IMR-90 (cell line): ENCODE results near the gene EMC9. TPM values are rescaled to one million over a fixed set of nuclear protein-coding genes. Genes with fewer than 3 reads are reported as not detected.

Experiments
- ATAC-seq: fragments of 200-7000 bp; cut with Tn5 transposase; 2 replicates; pipeline ENCODE4 v1.9.1; 2020; ENCODE audit warnings: low read depth, mild to moderate bottlenecking, moderate library complexity
- BruUV-seq: library from RNA; stranded (reverse); fragments of 400-500 nt; replicated peaks from 2 replicates; lab custom pipeline; 2021; lab: Mats Ljungman, UMichigan
- CTCF ChIA-PET: fragments of 300-600 bp; formaldehyde crosslinking; extraction: SDS; loops from one replicate; lab custom pipeline; 2021; ENCODE audit warnings: antibody characterized with exemption; lab: Yijun Ruan, JAX
- POLR2A ChIA-PET: fragments of 300-600 bp; sonication (Branson Sonifier 250); formaldehyde crosslinking; loops from one replicate; lab custom pipeline; 2022; ENCODE audit warnings: antibody characterized with exemption; ENCODE audit not compliant: unreplicated experiment; lab: Charles Lee
- DNase-seq: peaks from one replicate; pipeline ENCODE4 v3.0.0; 2013
- H2AFZ ChIP-seq: replicated peaks from 2 replicates; pipeline ENCODE3; 2013; ENCODE audit warnings: low read length, mild to moderate bottlenecking; ENCODE audit not compliant: poor library complexity
- H2AK5ac ChIP-seq: 2 replicates; pipeline ENCODE4 v1.6.1; 2013; ENCODE audit warnings: low read depth, low read length, inconsistent platforms
- H2AK9ac ChIP-seq: replicated peaks from 2 replicates; pipeline ENCODE3; 2013; ENCODE audit warnings: mild to moderate bottlenecking, low read depth, low read length, moderate library complexity; ENCODE audit not compliant: poor library complexity
- H2BK120ac ChIP-seq: 2 replicates; pipeline ENCODE4 v1.6.1; 2013; ENCODE audit warnings: low read depth, low read length, inconsistent platforms
- H2BK15ac ChIP-seq: 3 replicates; pipeline ENCODE4 v1.6.1; 2013; ENCODE audit warnings: low read depth, low read length, inconsistent platforms
- H2BK20ac ChIP-seq: 2 replicates; pipeline ENCODE4 v1.6.1; 2013; ENCODE audit warnings: low read depth, mild to moderate bottlenecking, inconsistent platforms, low read length, moderate library complexity
- H2BK5ac ChIP-seq: 2 replicates; pipeline ENCODE4 v1.6.1; 2013; ENCODE audit warnings: mild to moderate bottlenecking, low read depth, low read length, inconsistent platforms; ENCODE audit not compliant: poor library complexity, severe bottlenecking
- H3K14ac ChIP-seq: replicated peaks from 2 replicates; pipeline ENCODE4 v1.6.1; 2013; ENCODE audit warnings: low read depth, low read length, inconsistent platforms
- H3K18ac ChIP-seq: 2 replicates; pipeline ENCODE4 v1.6.1; 2013; ENCODE audit warnings: low read depth, low read length, control low read depth
- H3K23ac ChIP-seq: 2 replicates; pipeline ENCODE4 v1.6.1; 2013; ENCODE audit warnings: low read depth, low read length, inconsistent platforms
- H3K27ac ChIP-seq: 2 replicates; pipeline ENCODE4 v1.5.1; 2013; ENCODE audit warnings: mild to moderate bottlenecking, control low read depth, low read length; ENCODE audit not compliant: insufficient read depth
- H3K27me3 ChIP-seq: 2 replicates; pipeline ENCODE4 v1.6.1; 2013; ENCODE audit warnings: low read length; ENCODE audit not compliant: control insufficient read depth, insufficient read depth
- H3K36me3 ChIP-seq: 2 replicates; pipeline ENCODE4 v1.6.1; 2013; ENCODE audit warnings: low read length, mixed read lengths; ENCODE audit not compliant: control insufficient read depth, insufficient read depth
- H3K4ac ChIP-seq: 2 replicates; pipeline ENCODE4 v1.6.1; 2013; ENCODE audit warnings: low read depth, low read length, inconsistent platforms
- H3K4me1 ChIP-seq: 2 replicates; pipeline ENCODE4 v1.6.1; 2013; ENCODE audit warnings: low read length, mixed read lengths; ENCODE audit not compliant: control insufficient read depth, insufficient read depth
- H3K4me2 ChIP-seq: 2 replicates; pipeline ENCODE4 v1.6.1; 2013; ENCODE audit warnings: low read depth, mild to moderate bottlenecking, control low read depth, low read length, moderate library complexity
- H3K4me3 ChIP-seq: 2 replicates; pipeline ENCODE4 v1.5.1; 2013; ENCODE audit warnings: low read depth, mild to moderate bottlenecking, control low read depth, low read length, moderate library complexity; ENCODE audit not compliant: insufficient read depth
- H3K56ac ChIP-seq: 2 replicates; pipeline ENCODE4 v1.6.1; 2013; ENCODE audit warnings: low read length, inconsistent platforms; ENCODE audit not compliant: insufficient read depth; ENCODE audit errors: extremely low read depth
- H3K79me1 ChIP-seq, 2 experiments: 2 replicates each; pipeline ENCODE4 v1.6.1; 2013; ENCODE audit warnings: low read length in 2 of 2, inconsistent platforms in 1 of 2, low read depth in 1 of 2
- H3K9ac ChIP-seq: 2 replicates; pipeline ENCODE4 v1.6.1; 2013; ENCODE audit warnings: low read depth, low read length, control low read depth
- H3K9me1 ChIP-seq: 2 replicates; pipeline ENCODE4 v1.6.1; 2013; ENCODE audit warnings: low read length, inconsistent platforms; ENCODE audit not compliant: insufficient read depth
- H3K9me3 ChIP-seq: 2 replicates; pipeline ENCODE4 v1.6.1; 2013; ENCODE audit warnings: low read length; ENCODE audit not compliant: control insufficient read depth, insufficient read depth
- H4K20me1 ChIP-seq: 2 replicates; pipeline ENCODE4 v1.6.1; 2013; ENCODE audit warnings: low read length, inconsistent platforms; ENCODE audit not compliant: insufficient read depth
- H4K5ac ChIP-seq: 2 replicates; pipeline ENCODE4 v1.6.1; 2013; ENCODE audit warnings: mild to moderate bottlenecking, low read depth, low read length, control low read depth
- H4K8ac ChIP-seq, 2 experiments: 2 replicates each; pipeline ENCODE4 v1.6.1; 2013; ENCODE audit warnings: low read depth in 2 of 2, low read length in 2 of 2, control low read depth in 1 of 2, inconsistent platforms in 1 of 2
- H4K91ac ChIP-seq: 2 replicates; pipeline ENCODE4 v1.6.1; 2013; ENCODE audit warnings: low read depth, low read length, inconsistent platforms; ENCODE audit not compliant: insufficient read depth
- BHLHE40 ChIP-seq: fragments of 150-350 bp; IDR thresholded peaks from 2 replicates; pipeline ENCODE4 v1.6.1; 2016; ENCODE audit warnings: mild to moderate bottlenecking, low read depth, low read length
- CEBPB ChIP-seq: IDR thresholded peaks from 2 replicates; pipeline ENCODE4 v1.6.1; 2012; ENCODE audit warnings: low read depth, low read length, improper control_type of control experiment
- ELK1 ChIP-seq: fragments of 150-350 bp; IDR thresholded peaks from 2 replicates; pipeline ENCODE4 v1.6.1; 2016; ENCODE audit warnings: low read depth, mild to moderate bottlenecking, low read length, moderate library complexity, borderline replicate concordance
- FOS ChIP-seq: fragments of 150-350 bp; IDR thresholded peaks from 2 replicates; pipeline ENCODE4 v1.6.1; 2016; ENCODE audit warnings: low read depth, low read length
- MXI1 ChIP-seq: IDR thresholded peaks from 2 replicates; pipeline ENCODE4 v1.6.1; 2012; ENCODE audit warnings: low read depth, mild to moderate bottlenecking, low read length, moderate library complexity, borderline replicate concordance
- NFE2L2 ChIP-seq: fragments of 150-350 bp; IDR thresholded peaks from 2 replicates; pipeline ENCODE4 v1.6.1; 2016; ENCODE audit warnings: low read depth, mild to moderate bottlenecking, low read length
- POLR2A ChIP-seq: IDR thresholded peaks from 2 replicates; pipeline ENCODE4 v1.6.1; 2012; ENCODE audit warnings: mild to moderate bottlenecking, low read depth, low read length
- RAD21 ChIP-seq: IDR thresholded peaks from 2 replicates; pipeline ENCODE4 v1.6.1; 2012; ENCODE audit warnings: low read length, improper control_type of control experiment
- RCOR1 ChIP-seq: IDR thresholded peaks from 2 replicates; pipeline ENCODE4 v1.6.1; 2012; ENCODE audit warnings: mild to moderate bottlenecking, low read length, improper control_type of control experiment; ENCODE audit not compliant: insufficient replicate concordance
- USF2 ChIP-seq: fragments of 150-350 bp; IDR thresholded peaks from 2 replicates; pipeline ENCODE4 v1.6.1; 2017; ENCODE audit warnings: mild to moderate bottlenecking, antibody characterized with exemption, low read length, low read depth
- WGBS, 2 experiments: methylation state at CpG; one replicate each; pipeline versions ENCODE4 v1.1.5 to v1.1.7; 2013; ENCODE audit warnings: missing lambda C conversion rate in 2 of 2; ENCODE audit not compliant: insufficient read length in 1 of 2; ENCODE audit errors: extremely low coverage in 2 of 2; 5-methylcytosine and 5-hydroxymethylcytosine counted together
- dilution Hi-C: fragments of 300-500 bp; cut with HindIII; formaldehyde crosslinking; loops from one replicate; pipeline ENCODE4 v1.14.3; 2018; ENCODE audit warnings: low sequenced_read_pairs; ENCODE audit not compliant: unreplicated experiment
- in situ Hi-C: fragments of 300-500 bp; cut with MboI; formaldehyde crosslinking; loops from 3 replicates; pipeline ENCODE4 v1.14.3; 2019; ENCODE audit warnings: low sequenced_read_pairs, inconsistent platforms, mixed read lengths
- intact Hi-C: fragments of 100-400 bp; cut with micrococcal nuclease; formaldehyde crosslinking; loops from 2 replicates; pipeline ENCODE4 v1.10.0; 2022
- polyA plus RNA-seq, 3 experiments: library from polyadenylated mRNA; depleted of rRNA; stranded (reverse); fragments of >200 nt; gene quantifications; 2 replicates each; pipeline ENCODE4 v1.2.3, GENCODE V29; 2012; ENCODE audit warnings: low replicate concordance in 1 of 3
- total RNA-seq: library from RNA; depleted of rRNA; stranded (reverse); fragments of >200 nt; gene quantifications from 2 replicates; pipeline ENCODE4 v1.2.3, GENCODE V29; 2012

The EMC9 gene
- total and polyA plus RNA-seq, 2 of the 4 experiments (the other 2 are of a cell fraction), result 15.1 to 19.2 TPM

GRCh38 chr14:24139272-24139934 lies 2.0 kb downstream of the EMC9 start:
- H3K56ac ChIP-seq, result no peak overlapping the region
- H2BK120ac ChIP-seq, result no peak overlapping the region
- H3K27ac ChIP-seq, result no peak overlapping the region
- POLR2A ChIA-PET, result no interaction called here
- peaks cover 26% of the 10 kb centered on the region for H3K9me1 ChIP-seq
- H3K4ac ChIP-seq, result no peak overlapping the region
- H4K91ac ChIP-seq, result no peak overlapping the region; the same call in 1 of the 2 replicates
- no peak overlapping the region for H3K14ac ChIP-seq
- WGBS, 2 experiments, result no CpG with 5 or more reads among the region's 9 CpGs
- H3K36me3 ChIP-seq, result peaks cover 23% of the 10 kb centered on the region
- H3K9me3 ChIP-seq, result no peaks in the 10 kb centered on the region
- BruUV-seq, result no TSS peak
- H3K9ac ChIP-seq, result no peak overlapping the region
- CTCF ChIA-PET, result interaction anchor here (0.6 kb wide), 2 partner anchors 11 to 42 kb away, joined by 3 to 6 read pairs; no protein-coding TSS in a partner anchor
- no peak overlapping the region for H2AFZ ChIP-seq
- in situ Hi-C loops, result loop anchor here (10.0 to 25.0 kb wide), 3 partner anchors 295 to 1052 kb away; partner anchors contain the start of genes ACIN1, BCL2L2, C14orf119 and PABPN1
- no peak overlapping the region for H3K18ac ChIP-seq
- DNase-seq, result no peak
- intact Hi-C loops, result no loop called here
- H2BK15ac ChIP-seq, result no peak overlapping the region
- H3K23ac ChIP-seq, result no peak overlapping the region
- no peak overlapping the region for H2BK20ac ChIP-seq
- peaks cover 12% of the 10 kb centered on the region for H3K4me1 ChIP-seq
- no peak overlapping the region for H2BK5ac ChIP-seq
- TF ChIP-seq FOS (no peak), BHLHE40 (no peak), NFE2L2 (no peak), POLR2A (no peak), RAD21 (no peak), CEBPB (no peak), USF2 (no peak), RCOR1 (no peak), ELK1 (no peak), MXI1 (no peak)
- no peaks in the 10 kb centered on the region for H3K27me3 ChIP-seq
- peak overlapping the region; percentile 15; the same call in 1 of the 2 replicates for H3K4me2 ChIP-seq
- no peak overlapping the region for H2AK5ac ChIP-seq
- no peak overlapping the region for H4K8ac ChIP-seq
- peaks cover 20 to 64% of the 10 kb centered on the region in 2 experiments for H3K79me1 ChIP-seq
- H3K4me3 ChIP-seq, result no peak overlapping the region
- peaks cover 17% of the 10 kb centered on the region for H4K20me1 ChIP-seq
- ATAC-seq, result no peak
- peak overlapping the region; percentile 5 for H2AK9ac ChIP-seq
- dilution Hi-C loops, result no loop called here
- no peak overlapping the region for H4K5ac ChIP-seq
